ENCODE measurements around the gene PEAK3. TPM values are rescaled to one million over a fixed set of nuclear protein-coding genes. Genes with fewer than 3 reads are reported as not detected.
A peak's percentile ranks its signal among the peaks of the same experiment; 100 is the strongest.

PEAK3 gene
- total and polyA plus RNA-seq, 2 donors (not counting 1 experiment from before 2014, with no cell fraction given): 0.18 to 0.71 TPM

- Histone ChIP-seq H3K27me3 (replicated peaks in 1 of 4; ENCODE audit: control extremely low read depth in 1 of 4, control insufficient read depth in 3 of 4, insufficient read depth in 4 of 4, low read length in 3 of 4) (peaks cover 0 to 8% (median 1%) of the 10 kb centered on the region in 4 experiments), H4K20me1 (ENCODE audit: control insufficient read depth, insufficient read depth, low read length, poor library complexity, severe bottlenecking) (peaks cover 16% of the 10 kb centered on the region), H3K4me1 (ENCODE audit: control insufficient read depth in 2 of 2, insufficient read depth in 2 of 2, low read length in 2 of 2) (peaks cover 38 to 69% of the 10 kb centered on the region in 2 donors), H3K27ac (ENCODE audit: low read length in 2 of 2) (peak overlapping the region in 1 of 2 donors; percentile 48), H3K4me3 (ENCODE audit: control extremely low read depth in 1 of 5, extremely low read depth in 1 of 5, insufficient read depth in 1 of 5, low read depth in 2 of 5, low read length in 4 of 5) (no peak overlapping the region), H3K79me2 (ENCODE audit: control insufficient read depth, insufficient read depth, low read length) (peaks cover 28% of the 10 kb centered on the region), H3K9me3 (ENCODE audit: control extremely low read depth in 1 of 3, control insufficient read depth in 2 of 3, insufficient read depth in 1 of 3, low read length in 2 of 3) (peaks cover 0 to 24% (median 0%) of the 10 kb centered on the region in 3 donors), H3K9ac (ENCODE audit: low read length) (no peak overlapping the region), H2AFZ (ENCODE audit: insufficient read depth, low read depth, low read length, poor library complexity, severe bottlenecking) (no peak overlapping the region), H3K36me3 (replicated peaks in 1 of 2; ENCODE audit: control extremely low read depth in 1 of 2, control insufficient read depth in 1 of 2, extremely low read depth in 1 of 2, insufficient read depth in 2 of 2, low read length in 1 of 2) (peaks cover 0 to 4% of the 10 kb centered on the region in 2 experiments), H3K4me2 (replicated peaks; ENCODE audit: low read depth, low read length, poor library complexity, severe bottlenecking) (peak overlapping the region; percentile 4)
- ATAC-seq (ENCODE audit: low read depth): no peak
- 78% methylated on average over 13 of the region's 17 CpGs for WGBS (ENCODE audit: insufficient coverage)
- intact Hi-C loops (cut with micrococcal nuclease): no loop called here
- ChIA-PET CTCF (interaction anchor here (1.0 kb wide), 1 partner anchor 9 kb away, joined by 3 read pairs; no protein-coding TSS in a partner anchor), POLR2A (interaction anchor here (0.7 to 3.0 kb wide), 4 partner anchors 8 to 31 kb away, joined by 3 to 21 read pairs (median 6); partner anchors contain the start of gene LSM7)
- Mint-ChIP-seq H3K9me3 (ENCODE audit: insufficient read depth) (peaks cover 2% of the 10 kb centered on the region), H3K4me1 (peaks cover 45% of the 10 kb centered on the region), H3K27me3 (no peaks in the 10 kb centered on the region), H3K4me3 (peak overlapping the region; percentile 34), H3K27ac (peak overlapping the region; percentile 86)
- no peak for TF ChIP-seq EZH2 (IDR thresholded peaks at IDR 0.05; ENCODE audit: borderline replicate concordance, insufficient read depth, low read depth, low read length, poor library complexity, severe bottlenecking)
- TF ChIP-seq, protein P1, sequence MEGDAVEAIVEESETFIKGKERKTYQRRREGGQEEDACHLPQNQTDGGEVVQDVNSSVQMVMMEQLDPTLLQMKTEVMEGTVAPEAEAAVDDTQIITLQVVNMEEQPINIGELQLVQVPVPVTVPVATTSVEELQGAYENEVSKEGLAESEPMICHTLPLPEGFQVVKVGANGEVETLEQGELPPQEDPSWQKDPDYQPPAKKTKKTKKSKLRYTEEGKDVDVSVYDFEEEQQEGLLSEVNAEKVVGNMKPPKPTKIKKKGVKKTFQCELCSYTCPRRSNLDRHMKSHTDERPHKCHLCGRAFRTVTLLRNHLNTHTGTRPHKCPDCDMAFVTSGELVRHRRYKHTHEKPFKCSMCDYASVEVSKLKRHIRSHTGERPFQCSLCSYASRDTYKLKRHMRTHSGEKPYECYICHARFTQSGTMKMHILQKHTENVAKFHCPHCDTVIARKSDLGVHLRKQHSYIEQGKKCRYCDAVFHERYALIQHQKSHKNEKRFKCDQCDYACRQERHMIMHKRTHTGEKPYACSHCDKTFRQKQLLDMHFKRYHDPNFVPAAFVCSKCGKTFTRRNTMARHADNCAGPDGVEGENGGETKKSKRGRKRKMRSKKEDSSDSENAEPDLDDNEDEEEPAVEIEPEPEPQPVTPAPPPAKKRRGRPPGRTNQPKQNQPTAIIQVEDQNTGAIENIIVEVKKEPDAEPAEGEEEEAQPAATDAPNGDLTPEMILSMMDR (IDR thresholded peaks at IDR 0.05): no peak
- DNase-seq: no peak
Measured at GRCh38 chr19:2300533-2300932, 18.6 kb upstream of the PEAK3 start.

DNA sequence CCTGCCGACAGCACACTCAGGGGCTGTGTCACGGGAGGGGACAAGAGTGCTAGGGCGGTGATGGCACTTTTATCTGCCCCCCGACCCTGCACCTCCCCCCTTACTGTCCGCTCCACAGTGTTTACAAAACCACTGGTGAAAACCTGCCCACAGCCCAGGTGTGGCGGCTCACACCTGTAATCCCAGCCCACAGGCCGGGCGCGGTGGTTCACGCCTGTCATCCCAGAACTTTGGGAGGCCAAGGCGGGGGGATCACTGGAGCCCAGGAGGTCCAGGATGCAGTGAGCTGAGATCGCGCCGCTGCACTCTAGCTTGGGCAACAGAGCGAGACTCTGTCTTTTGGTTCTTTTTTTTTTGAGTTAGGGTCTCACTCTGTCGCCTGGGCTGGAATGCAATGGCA is 14.2 kb upstream of the PEAK3 start:
- ChIA-PET POLR2A (interaction anchor here (1.0 to 1.5 kb wide), 3 partner anchors 11 to 32 kb away, joined by 3 to 4 read pairs (median 4); partner anchors contain the start of gene LINGO3), CTCF (interaction anchor here (1.0 to 3.7 kb wide), 3 partner anchors 22 to 46 kb away, joined by 3 to 22 read pairs (median 3); no protein-coding TSS in a partner anchor)
- Histone ChIP-seq H3K27ac (ENCODE audit: low read length in 2 of 2) (no peak overlapping the region), H3K4me2 (replicated peaks; ENCODE audit: low read depth, low read length, poor library complexity, severe bottlenecking) (no peak overlapping the region), H3K79me2 (ENCODE audit: control insufficient read depth, insufficient read depth, low read length) (peaks cover 49% of the 10 kb centered on the region), H3K36me3 (replicated peaks in 1 of 2; ENCODE audit: control extremely low read depth in 1 of 2, control insufficient read depth in 1 of 2, extremely low read depth in 1 of 2, insufficient read depth in 2 of 2, low read length in 1 of 2) (peaks cover 0 to 23% of the 10 kb centered on the region in 2 experiments), H3K4me3 (ENCODE audit: control extremely low read depth in 1 of 5, extremely low read depth in 1 of 5, insufficient read depth in 1 of 5, low read depth in 2 of 5, low read length in 4 of 5) (no peak overlapping the region), H4K20me1 (ENCODE audit: control insufficient read depth, insufficient read depth, low read length, poor library complexity, severe bottlenecking) (peaks cover 56% of the 10 kb centered on the region), H3K27me3 (replicated peaks in 1 of 4; ENCODE audit: control extremely low read depth in 1 of 4, control insufficient read depth in 3 of 4, insufficient read depth in 4 of 4, low read length in 3 of 4) (no peaks in the 10 kb centered on the region), H2AFZ (ENCODE audit: insufficient read depth, low read depth, low read length, poor library complexity, severe bottlenecking) (no peak overlapping the region), H3K9ac (ENCODE audit: low read length) (no peak overlapping the region), H3K4me1 (ENCODE audit: control insufficient read depth in 2 of 2, insufficient read depth in 2 of 2, low read length in 2 of 2) (peaks cover 38 to 72% of the 10 kb centered on the region in 2 donors), H3K9me3 (ENCODE audit: control extremely low read depth in 1 of 3, control insufficient read depth in 2 of 3, insufficient read depth in 1 of 3, low read length in 2 of 3) (peaks cover 0 to 6% (median 0%) of the 10 kb centered on the region in 3 donors)
- 91% methylated on average over 15 of the region's 16 CpGs for WGBS (ENCODE audit: insufficient coverage)
- Mint-ChIP-seq H3K4me3 (no peak overlapping the region), H3K4me1 (peaks cover 42% of the 10 kb centered on the region), H3K9me3 (ENCODE audit: insufficient read depth) (no peaks in the 10 kb centered on the region), H3K27ac (peak overlapping the region; percentile 26), H3K27me3 (no peaks in the 10 kb centered on the region)
- TF ChIP-seq, protein P1 (IDR thresholded peaks at IDR 0.05): no peak
- no peak for TF ChIP-seq EZH2 (IDR thresholded peaks at IDR 0.05; ENCODE audit: borderline replicate concordance, insufficient read depth, low read depth, low read length, poor library complexity, severe bottlenecking)
- ATAC-seq (ENCODE audit: low read depth) (no peak), DNase-seq (no peak)
- intact Hi-C loops (cut with micrococcal nuclease): no loop called here

Measured in B cell (primary cell).